Measurements from ENCODE around the gene SPG7.
"Not testable (repeated sequence)": the region's sequence is repeated elsewhere in the genome, so short reads cannot be mapped to it uniquely, and the experiment has no call there.

The SPG7 gene

DNA sequence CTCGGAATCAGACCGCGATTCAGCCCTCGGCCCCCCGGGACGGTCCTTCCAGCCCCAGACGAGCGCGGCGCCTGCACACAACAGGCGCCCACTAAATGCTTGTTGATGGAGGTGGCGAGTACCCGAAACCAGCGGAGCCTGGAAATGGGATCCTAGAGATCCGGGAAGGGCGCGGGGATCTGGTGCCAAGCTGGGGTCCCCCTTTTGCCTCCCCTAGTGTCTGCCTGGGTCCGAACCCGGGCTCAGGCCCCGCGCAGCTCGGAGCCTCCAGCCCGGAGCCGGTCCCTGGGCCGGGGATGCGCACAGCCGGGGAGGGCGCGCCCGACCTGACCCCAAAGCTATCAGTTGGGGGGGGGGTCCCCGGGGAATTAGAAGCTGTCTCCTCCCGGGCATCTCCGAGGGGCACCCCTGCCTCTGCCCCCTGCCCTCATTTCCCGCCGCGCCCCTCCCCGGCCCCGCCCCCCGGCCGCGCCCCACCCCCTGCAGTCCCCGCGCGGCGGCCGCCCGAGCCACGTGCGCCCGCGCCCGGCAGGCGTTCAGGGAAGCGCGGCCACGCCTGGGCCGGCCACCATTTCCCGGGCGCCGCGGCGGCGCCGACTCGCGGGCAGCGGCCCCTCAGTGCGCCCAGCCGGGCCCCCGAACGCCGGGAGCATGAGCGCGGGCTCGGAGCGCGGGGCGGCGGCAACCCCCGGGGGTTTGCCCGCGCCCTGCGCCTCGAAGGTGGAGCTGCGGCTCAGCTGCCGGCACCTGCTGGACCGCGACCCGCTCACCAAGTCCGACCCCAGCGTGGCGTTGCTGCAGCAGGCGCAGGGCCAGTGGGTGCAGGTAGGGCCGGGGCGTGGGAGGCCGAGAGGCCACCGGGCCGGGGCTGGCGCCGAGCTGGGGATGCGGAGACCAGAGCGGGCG is 67.3 kb downstream of the SPG7 start, which contains the start of gene CPNE7:
CPNE7 (plus strand) TSS at position 512 of the 906 bp plus-strand sequence; CDS start at position 652, 140 bp downstream.
- in situ Hi-C loops (cut with MboI; ENCODE audit: low sequenced_read_pairs), result no loop called here

DNA sequence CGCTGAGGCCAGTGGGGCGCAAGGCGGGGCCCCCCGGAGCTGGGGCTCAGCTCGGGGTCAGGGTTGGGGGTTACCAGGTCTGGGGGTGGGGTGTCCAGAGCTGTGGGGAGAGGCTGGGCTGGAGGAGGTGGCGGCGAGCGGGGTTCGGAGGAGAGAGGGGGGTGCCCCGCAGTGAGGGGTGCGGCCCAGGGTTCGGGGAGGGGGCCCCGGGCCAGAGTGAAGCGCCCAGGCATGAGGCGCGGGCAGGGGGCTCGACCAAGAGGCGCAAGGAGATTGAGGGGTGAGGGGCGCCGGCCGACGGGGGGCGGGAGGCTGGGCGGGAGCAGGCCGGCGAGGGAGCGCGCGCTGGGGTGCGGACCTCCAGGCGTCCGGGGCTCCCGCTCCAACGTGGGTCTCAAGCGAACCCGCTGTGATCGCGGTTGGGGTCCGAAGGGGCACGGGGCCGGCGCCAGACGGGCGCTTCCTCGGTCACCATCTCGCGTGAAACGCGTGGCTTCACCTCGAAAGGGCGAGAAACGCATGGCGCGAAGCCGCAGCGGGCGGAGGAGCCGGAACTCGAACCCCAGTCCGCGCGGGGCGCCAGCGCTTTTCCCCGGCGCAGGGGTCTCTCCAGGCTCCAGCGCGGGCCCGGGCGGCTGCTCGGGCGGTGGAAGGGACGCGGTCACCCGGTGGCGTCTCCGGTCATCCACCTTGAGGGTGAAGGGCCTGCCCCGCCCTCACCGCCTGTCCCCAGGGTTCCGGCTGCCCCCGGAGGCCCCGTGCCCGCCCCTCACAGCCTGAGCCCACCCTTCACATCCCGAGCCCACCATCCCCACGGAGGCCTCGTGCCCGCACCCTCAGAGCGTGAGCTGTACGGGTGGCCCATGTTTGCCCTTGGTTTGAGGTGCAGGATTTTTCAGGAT is 68.2 kb downstream of the SPG7 start:
- in situ Hi-C loops (cut with MboI; ENCODE audit: low sequenced_read_pairs), result no loop called here

DNA sequence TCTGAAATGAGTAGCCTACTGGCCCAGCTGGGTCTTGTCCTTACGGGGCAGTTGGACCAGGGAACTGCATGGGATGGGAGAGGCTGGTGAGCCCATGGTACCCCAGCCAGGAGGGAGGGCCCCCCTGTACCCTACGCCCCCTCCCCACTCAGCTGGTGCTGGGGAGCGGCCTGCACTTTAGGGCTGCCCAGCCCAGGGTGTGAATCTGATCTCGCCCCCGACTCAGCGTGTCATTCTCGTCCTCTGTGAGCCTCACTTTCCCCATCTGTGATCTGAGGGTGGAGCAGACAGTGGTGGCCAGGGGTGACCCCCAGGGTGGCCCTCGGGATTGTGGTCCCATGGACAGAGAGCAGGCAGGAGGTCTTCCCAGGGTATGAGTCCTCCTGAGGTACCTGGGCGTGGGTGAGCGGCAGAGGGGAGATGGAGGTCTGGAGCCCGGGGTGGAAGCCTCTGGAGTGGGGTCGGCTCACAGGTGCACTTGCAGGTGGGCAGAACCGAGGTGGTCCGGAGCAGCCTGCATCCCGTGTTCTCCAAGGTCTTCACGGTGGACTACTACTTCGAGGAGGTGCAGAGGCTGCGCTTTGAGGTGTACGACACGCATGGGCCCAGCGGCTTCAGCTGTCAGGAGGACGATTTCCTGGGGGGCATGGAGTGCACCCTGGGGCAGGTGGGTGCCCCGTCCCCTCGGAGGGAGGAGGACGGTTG is 69.0 kb downstream of the SPG7 start:
- in situ Hi-C loops (cut with MboI; ENCODE audit: low sequenced_read_pairs), result no loop called here

DNA sequence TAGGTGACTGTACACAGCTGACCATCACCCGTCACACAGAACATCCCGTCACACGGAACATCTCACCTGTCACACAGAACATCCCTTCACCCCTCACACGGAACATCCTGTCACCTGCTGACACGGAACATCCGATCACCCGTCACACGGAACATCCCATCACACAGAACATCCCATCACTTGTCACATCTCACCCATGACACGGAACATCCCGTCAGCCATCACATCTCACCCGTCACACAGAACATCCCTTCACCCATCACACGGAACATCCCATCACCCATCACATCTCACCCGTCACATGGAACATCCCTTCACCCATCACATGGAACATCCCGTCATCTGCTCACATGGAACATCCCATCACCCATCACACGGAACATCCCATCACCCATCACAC is 71.1 kb downstream of the SPG7 start:
- in situ Hi-C loops (cut with MboI; ENCODE audit: low sequenced_read_pairs), result no loop called here

DNA sequence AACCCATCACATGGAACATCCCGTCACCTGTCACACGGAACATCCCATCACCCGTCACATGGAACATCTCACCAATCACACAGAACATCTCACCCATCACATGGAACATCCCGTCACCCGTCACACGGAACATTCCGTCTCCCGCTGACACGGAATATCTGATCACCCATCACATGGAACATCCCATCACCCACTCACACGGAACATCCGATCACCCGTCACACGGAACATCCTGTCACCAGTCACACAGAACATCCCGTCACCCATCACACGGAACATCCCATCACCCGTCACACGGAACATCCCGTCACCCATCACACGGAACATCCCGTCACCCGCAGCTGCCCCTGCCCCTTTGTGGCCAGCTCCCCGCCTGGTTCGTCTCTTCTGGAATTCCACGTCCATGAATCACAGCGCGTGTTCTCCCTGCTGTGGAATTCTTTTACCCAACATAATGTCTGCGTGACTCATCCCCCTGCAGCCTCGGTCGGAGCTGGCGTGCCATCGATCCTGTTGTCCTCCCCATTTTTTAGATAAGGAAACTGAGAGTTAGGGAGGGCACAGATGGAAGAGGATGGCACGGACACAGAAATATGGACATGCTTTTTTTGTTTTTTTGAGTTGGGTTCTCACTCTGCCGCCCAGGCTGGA is 73.0 kb downstream of the SPG7 start:
- in situ Hi-C loops (cut with MboI; ENCODE audit: low sequenced_read_pairs), result no loop called here

DNA sequence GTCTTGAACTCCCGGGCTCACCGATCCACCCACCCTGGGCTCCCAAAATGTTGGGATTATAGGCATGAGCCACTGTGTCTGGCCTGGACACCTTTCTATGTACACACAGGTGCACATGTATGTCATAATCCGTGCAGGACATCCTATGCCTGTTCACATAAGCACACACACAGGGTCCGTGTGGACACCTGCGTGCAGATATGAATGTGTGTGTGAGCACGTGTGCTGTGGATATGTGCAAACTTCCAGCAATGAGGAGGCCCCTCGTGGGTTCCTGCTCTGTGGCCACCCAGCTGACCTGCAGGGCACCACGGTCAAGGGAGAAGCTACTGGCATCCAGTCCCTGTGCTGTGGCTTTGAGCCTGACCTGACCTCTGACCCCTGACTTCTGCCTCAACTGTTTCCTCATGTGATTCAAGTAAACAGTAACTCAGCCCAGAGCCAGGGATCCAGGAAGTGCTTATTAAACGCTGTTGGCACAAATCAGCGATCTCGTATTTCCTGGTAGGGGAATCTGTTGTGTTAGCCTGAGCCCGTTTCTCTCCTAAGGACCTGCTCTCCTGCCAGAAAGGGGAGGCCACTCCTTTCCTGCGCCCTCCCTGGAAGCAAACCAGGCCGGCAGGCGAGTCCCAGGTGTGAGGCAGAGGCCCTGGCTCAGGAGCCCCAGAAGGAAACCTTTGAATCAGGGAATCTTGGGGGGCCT is 73.8 kb downstream of the SPG7 start:
- in situ Hi-C loops (cut with MboI; ENCODE audit: low sequenced_read_pairs), result no loop called here

DNA sequence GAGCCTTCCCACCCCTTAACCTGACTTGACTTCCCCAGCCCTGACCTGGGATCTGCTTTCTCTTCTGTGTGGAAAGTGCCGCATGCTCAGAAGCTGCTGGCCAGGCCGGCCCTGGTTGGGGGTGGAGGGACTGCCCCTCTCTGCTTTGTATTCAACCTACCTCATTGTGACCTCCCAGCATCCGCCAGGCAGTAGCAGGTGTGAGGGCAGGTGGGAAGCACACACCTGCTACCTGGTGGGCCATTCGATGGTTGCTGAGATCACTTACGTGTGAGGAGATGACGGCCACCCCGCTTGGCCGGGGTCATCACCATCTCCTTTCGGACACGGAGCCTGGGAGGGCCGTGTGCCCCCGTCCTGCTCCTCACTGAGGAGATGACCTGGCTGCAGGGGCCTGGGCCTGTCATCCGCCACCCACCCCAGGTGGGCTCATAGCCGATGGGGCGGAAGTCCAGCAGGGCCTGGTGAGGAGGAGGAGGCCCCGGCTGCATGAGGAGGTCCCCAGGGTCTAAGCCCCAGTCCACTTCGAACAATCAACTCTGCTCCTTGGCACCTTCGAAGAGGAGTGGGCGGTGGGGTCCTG is 74.5 kb downstream of the SPG7 start:
- in situ Hi-C loops (cut with MboI; ENCODE audit: low sequenced_read_pairs), result no loop called here

DNA sequence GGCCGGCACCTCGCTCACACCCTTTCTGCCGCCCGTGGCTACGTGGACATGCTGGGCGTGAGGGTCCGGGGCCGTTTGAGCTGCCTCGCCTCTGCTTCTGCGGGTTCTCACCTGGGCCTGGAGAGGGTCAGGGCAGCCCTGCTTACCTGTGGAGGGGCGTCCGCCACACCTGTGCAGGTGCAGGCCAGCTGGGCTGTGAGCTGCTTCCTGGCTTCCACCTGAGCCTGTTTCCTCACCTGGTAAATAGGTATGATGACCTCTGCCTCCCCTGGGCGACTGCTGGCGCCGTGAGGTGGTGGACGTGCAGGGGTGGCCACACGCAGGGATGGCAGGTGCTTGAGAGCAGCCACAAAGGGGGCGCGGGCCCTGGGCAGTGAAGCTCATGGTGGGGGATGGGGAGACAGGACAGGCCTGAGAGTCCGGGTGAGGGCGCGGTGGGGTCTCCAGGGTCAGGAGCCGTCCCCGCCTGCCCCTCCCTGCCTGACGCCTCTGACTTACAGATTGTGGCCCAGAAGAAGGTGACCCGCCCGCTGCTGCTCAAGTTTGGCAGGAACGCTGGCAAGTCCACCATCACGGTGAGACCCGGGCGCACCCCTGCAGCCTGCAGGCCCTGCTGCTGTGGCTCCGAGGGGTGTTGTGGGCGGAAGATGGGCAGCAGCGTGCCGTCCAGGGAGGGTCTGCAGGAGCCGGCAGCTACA is 75.1 kb downstream of the SPG7 start:
- in situ Hi-C loops (cut with MboI; ENCODE audit: low sequenced_read_pairs), result no loop called here

DNA sequence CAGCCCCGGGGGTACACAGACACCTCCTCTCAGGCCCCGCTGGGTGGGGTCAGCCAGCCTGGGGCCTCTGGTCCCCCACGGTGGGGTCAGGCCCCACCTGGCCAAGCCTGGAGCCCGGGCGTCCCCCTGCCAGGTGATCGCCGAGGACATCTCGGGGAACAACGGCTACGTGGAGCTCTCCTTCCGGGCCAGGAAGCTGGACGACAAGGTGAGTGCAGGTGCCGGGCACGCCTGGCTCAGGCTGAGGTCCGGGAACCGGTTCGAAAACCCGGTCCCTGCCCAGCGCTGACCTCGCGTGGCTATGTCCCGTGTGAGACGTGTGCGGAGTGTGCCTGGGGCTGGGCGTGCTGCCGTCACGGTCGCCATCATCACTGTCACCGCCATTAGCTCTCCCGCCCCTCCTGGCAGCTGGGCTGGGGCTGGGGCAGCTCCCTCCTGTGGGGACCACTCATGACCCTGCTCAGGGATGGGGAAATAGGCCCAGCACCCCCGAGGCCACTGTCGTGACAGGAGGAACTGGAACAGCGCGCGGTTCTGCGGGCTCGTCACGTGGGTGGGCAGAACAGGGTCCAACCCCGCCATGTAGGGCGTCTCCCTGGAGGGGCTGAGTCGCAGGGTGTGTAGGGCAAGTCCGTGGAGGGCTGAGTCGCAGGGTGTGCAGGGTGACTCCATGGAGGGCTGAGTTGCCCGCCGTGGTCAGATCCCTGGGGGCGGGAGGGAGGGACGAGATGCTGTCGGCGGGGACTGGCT is 75.9 kb downstream of the SPG7 start:
- in situ Hi-C loops (cut with MboI; ENCODE audit: low sequenced_read_pairs), result no loop called here

DNA sequence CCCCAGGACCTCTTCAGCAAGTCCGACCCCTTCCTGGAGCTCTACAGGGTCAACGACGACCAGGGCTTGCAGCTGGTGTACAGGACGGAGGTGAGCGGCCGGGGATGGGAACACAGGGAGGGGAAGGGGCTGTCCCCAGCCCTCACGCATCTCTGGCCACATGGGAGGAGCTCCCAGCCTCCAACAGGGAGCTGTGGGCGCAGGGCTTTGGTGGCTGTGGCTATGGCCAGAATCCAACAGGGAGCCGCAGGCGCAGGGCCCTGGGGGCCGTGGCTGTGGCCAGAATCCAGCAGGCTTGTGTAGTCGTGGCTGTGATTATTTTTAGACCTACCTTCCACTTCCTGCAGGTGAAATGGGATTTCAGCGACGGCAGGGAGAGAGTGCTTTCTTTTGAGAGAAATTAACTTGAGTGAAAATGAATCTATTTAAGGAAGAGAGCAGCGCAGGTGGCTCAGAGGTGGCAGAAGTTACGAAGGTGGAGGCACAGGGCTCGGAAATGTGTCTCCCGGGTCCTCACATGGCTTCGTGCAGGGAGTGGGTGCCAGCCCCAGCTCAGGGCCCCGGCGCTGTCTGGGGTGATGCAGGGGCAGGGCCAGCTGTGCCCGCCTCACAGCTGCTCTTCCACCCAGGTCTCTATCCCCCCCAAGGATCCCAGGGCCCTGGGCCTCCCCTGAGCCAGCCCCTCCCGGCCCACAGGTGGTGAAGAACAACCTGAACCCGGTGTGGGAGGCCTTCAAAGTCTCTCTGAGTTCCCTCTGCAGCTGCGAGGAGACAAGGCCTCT is 76.8 kb downstream of the SPG7 start:
- in situ Hi-C loops (cut with MboI; ENCODE audit: low sequenced_read_pairs), result no loop called here

DNA sequence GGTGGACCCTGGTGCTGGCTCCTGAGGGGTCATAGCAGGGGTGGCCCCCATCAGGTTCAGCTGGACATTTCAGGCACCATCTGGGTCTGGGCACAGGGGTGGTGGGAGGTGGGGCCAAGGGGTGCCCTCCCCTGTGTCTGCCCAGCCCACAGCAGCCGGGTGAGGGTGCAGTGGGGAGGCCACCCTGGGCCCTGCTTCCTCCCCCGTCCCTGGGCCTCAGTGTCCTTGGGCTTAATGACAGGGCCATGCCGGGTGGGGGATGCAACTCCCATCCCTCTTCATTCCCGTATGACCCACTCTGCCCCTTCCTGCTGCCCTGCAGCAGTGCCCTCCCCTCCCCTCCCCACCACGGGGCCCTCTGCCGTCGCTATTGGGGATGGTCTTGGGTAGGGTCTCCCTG is 78.0 kb downstream of the SPG7 start:
- in situ Hi-C loops (cut with MboI; ENCODE audit: low sequenced_read_pairs), result no loop called here

DNA sequence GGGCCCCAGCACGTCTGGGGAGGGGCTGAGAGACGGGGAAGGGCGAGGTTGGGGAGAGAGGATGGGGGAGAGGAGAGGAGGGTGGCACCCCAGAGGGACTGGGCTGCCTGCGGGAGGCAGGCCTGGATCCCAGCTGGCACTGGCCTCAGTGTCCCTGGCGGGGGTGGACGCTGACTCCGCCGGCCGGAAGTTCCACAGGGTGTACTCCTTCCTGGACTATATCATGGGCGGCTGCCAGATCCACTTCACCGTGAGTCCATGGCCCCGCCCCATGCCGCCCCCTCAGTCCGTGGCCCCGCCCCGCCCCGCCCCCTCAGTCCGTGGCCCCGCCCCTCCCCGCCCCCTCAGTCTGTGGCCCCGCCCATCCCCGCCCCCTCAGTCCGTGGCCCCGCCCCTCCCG is 78.7 kb downstream of the SPG7 start:
- in situ Hi-C loops (cut with MboI; ENCODE audit: low sequenced_read_pairs), result no loop called here

DNA sequence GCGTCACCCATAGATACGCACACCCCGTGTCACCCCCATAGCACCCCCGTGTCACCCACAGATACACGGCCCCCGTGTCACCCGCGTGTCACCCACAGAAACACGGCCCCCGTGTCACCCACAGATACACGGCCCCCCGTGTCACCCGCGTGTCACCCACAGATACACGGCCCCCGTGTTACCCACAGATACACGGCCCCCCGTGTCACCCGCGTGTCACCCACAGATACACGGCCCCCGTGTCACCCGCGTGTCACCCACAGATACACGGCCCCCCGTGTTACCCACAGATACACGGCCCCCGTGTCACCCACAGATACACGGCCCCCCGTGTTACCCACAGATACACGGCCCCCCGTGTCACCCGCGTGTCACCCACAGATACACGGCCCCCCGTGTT is 79.5 kb downstream of the SPG7 start:
- in situ Hi-C loops (cut with MboI; ENCODE audit: low sequenced_read_pairs), result not testable (repeated sequence)

DNA sequence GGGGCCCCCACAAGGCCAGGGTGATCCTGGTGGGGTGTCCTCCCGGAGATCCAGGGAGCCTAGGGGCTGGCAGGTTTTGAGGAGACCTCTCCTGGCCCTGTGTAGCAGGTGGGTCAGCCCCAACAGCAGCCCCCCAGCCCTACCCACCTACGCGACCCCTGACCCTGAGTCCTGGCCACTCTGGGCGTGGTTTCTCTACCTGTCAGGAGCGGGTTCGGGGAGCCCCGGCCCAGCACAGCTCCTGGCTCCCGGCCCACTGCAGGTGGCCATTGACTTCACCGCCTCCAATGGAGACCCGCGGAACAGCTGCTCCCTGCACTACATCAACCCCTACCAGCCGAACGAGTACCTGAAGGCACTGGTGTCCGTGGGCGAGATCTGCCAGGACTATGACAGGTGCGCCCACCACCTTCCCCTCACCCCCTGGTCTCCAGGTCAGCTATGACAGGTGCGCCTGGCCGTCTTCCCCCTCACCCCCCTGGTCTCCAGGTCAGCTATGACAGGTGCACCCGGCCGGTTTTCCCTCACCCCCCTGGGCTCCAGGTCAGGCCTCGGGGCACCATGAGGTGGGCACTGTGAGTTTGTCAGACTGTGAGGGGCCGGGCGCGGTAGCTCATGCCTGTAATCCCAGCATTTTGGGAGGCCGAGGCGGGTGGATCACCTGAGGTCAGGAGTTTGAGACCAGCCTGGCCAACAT is 80.4 kb downstream of the SPG7 start:
- in situ Hi-C loops (cut with MboI; ENCODE audit: low sequenced_read_pairs), result no loop called here

DNA sequence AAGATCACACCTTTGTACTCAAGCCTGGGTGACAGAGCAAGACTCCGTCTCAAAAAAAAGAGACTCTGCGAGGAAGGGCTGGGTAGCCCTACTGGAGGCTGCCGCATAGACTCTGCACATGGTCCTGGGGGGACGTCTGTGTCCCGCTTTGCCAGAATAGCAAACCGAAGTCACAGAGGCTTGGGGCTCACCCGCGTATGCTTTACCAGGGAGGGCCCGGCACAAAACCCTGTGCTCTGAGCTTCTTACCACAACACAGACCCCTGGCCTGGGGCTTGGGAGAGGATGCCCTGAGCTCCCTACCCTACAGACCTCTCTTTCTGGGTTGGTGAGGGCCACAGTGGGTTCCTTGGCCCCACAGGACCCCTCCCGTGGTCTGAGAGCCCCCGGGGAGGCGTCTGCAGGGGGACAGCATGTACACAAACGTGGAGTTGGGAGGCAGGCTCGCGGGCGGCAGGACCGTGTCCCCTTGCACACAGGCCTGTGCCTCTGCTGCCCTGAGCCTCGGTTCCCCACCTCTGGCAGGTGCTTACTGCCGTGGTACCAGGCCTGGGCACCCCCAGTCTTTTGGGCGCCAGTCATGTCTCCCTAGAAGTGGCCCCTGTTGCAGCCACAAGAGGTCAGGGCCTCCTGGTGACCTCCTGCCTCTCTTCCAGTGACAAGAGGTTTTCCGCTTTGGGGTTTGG is 81.2 kb downstream of the SPG7 start:
- in situ Hi-C loops (cut with MboI; ENCODE audit: low sequenced_read_pairs), result no loop called here

DNA sequence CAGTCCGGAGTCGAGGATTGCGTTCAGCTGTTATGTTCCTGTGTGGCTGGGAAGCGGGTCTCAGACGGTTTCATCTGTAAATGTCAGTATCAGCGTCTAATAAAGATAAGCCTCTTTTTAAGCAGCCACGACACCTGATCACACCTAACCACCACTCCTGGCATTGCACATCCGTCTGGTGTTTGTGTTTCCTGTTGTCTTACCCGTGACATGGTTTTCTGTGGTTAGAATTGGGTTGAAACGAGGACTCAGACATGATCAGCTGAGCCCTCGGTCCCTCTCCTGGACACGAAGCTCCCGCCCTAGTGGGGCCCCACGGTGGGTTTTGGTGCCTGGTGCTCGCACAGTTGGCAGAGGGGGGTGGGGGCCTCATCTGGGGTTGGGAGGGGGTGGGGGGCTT is 85.6 kb downstream of the SPG7 start:
- in situ Hi-C loops (cut with MboI; ENCODE audit: low sequenced_read_pairs), result no loop called here

Data from hTERT RPE-1 (cell line).